ENCODE results near the gene NCKAP5. TPM values are rescaled to one million over a fixed set of nuclear protein-coding genes. Genes with fewer than 3 reads are reported as not detected.

Gene NCKAP5
- 14.8 and 16.6 TPM in 2 replicates for polyA plus RNA-seq (2011; rRNA removed)
- 28.9 and 34.3 TPM in 2 replicates for polyA minus RNA-seq (2011; rRNA and poly(A)+ RNA removed)

- DNase-seq (ENCODE audit: low read depth, low spot score): peak; percentile 43
- H3K9me3 ChIP-seq (ENCODE audit: control insufficient read depth, insufficient read depth, low read length): no peaks in the 10 kb centered on the region
- CTCF ChIA-PET: interaction anchor here (0.6 to 4.3 kb wide), 13 partner anchors 8 to 301 kb away, joined by 3 to 42 read pairs (median 4); no protein-coding TSS in a partner anchor
- peak; percentile 51 for TF ChIP-seq CTCF (IDR thresholded peaks at IDR 0.05; ENCODE audit: low read depth, low read length)
- no peaks in the 10 kb centered on the region for H3K27me3 ChIP-seq (ENCODE audit: control insufficient read depth, insufficient read depth, low read length)
- POLR2A ChIA-PET: interaction anchor here (0.6 to 3.3 kb wide), 6 partner anchors 23 to 516 kb away, joined by 3 to 16 read pairs (median 5); no protein-coding TSS in a partner anchor
- H3K4me3 ChIP-seq (ENCODE audit: low read depth, low read length): peak within 1 kb of the TSS; percentile 67
- H3K27ac ChIP-seq (ENCODE audit: low read depth, low read length): peak within 1 kb of the TSS; percentile 87
These were observed at the start of gene NCKAP5 for GRCh38 chr2:133568172-133568571. Gene NCKAP5, minus strand, starts transcription at chr2:133568463. Its CDS starts 50,937 bp downstream, at chr2:133517526.

- H3K9me3 ChIP-seq (ENCODE audit: control insufficient read depth, insufficient read depth, low read length): no peaks in the 10 kb centered on the region
- DNase-seq (ENCODE audit: low read depth, low spot score): no peak
- H3K27me3 ChIP-seq (ENCODE audit: control insufficient read depth, insufficient read depth, low read length): no peaks in the 10 kb centered on the region
- CTCF ChIA-PET: no interaction called here
- no peak overlapping the region for H3K4me3 ChIP-seq (ENCODE audit: low read depth, low read length)
- no peak overlapping the region for H3K27ac ChIP-seq (ENCODE audit: low read depth, low read length)
- POLR2A ChIA-PET: no interaction called here
- no peak for TF ChIP-seq CTCF (IDR thresholded peaks at IDR 0.05; ENCODE audit: low read depth, low read length)
These were observed 41.4 kb upstream of the NCKAP5 start for GRCh38 chr2:133609664-133610063.

GRCh38 chr2:133608291-133608690 lies 40.0 kb upstream of the NCKAP5 start:
- ChIA-PET CTCF (interaction anchor here (0.7 kb wide), 1 partner anchor 172 kb away, joined by 3 read pairs; no protein-coding TSS in a partner anchor), POLR2A (no interaction called here)
- DNase-seq (ENCODE audit: low read depth, low spot score): no peak
- Histone ChIP-seq H3K4me3 (ENCODE audit: low read depth, low read length) (no peak overlapping the region), H3K9me3 (ENCODE audit: control insufficient read depth, insufficient read depth, low read length) (no peaks in the 10 kb centered on the region), H3K27ac (ENCODE audit: low read depth, low read length) (peak overlapping the region; percentile 21), H3K27me3 (ENCODE audit: control insufficient read depth, insufficient read depth, low read length) (no peaks in the 10 kb centered on the region)
- TF ChIP-seq CTCF (IDR thresholded peaks at IDR 0.05; ENCODE audit: low read depth, low read length): no peak

- Histone ChIP-seq H3K4me3 (ENCODE audit: low read depth, low read length) (no peak overlapping the region), H3K27ac (ENCODE audit: low read depth, low read length) (no peak overlapping the region), H3K27me3 (ENCODE audit: control insufficient read depth, insufficient read depth, low read length) (no peaks in the 10 kb centered on the region), H3K9me3 (ENCODE audit: control insufficient read depth, insufficient read depth, low read length) (no peaks in the 10 kb centered on the region)
- CTCF ChIA-PET: no interaction called here
- POLR2A ChIA-PET: no interaction called here
- peak; percentile 36 for DNase-seq (ENCODE audit: low read depth, low spot score)
- TF ChIP-seq CTCF (IDR thresholded peaks at IDR 0.05; ENCODE audit: low read depth, low read length): no peak
These were observed 39.4 kb upstream of the NCKAP5 start for GRCh38 chr2:133607679-133608078.

GRCh38 chr2:133606616-133607015 lies 38.4 kb upstream of the NCKAP5 start:
- Histone ChIP-seq H3K27ac (ENCODE audit: low read depth, low read length) (no peak overlapping the region), H3K9me3 (ENCODE audit: control insufficient read depth, insufficient read depth, low read length) (no peaks in the 10 kb centered on the region), H3K27me3 (ENCODE audit: control insufficient read depth, insufficient read depth, low read length) (no peaks in the 10 kb centered on the region), H3K4me3 (ENCODE audit: low read depth, low read length) (no peak overlapping the region)
- DNase-seq (ENCODE audit: low read depth, low spot score): no peak
- no peak for TF ChIP-seq CTCF (IDR thresholded peaks at IDR 0.05; ENCODE audit: low read depth, low read length)
- CTCF ChIA-PET: interaction anchor here (0.5 kb wide), 1 partner anchor 265 kb away, joined by 4 read pairs; no protein-coding TSS in a partner anchor
- POLR2A ChIA-PET: interaction anchor here (0.6 kb wide), 1 partner anchor 340 kb away, joined by 3 read pairs; no protein-coding TSS in a partner anchor

Data from AG04450 (cell line).